HG03045 (cell line): ENCODE measurements around the gene MALRD1.
"Not testable (repeated sequence)": the region's sequence is repeated elsewhere in the genome, so short reads cannot be mapped to it uniquely, and the experiment has no call there.

Source experiments
- ATAC-seq: cut with Tn5 transposase; IDR thresholded peaks from one replicate; pipeline ENCODE4 v1.9.1; 2021; ENCODE audit warnings: mild to moderate bottlenecking, moderate library complexity; ENCODE audit not compliant: unreplicated experiment

MALRD1 gene

DNA sequence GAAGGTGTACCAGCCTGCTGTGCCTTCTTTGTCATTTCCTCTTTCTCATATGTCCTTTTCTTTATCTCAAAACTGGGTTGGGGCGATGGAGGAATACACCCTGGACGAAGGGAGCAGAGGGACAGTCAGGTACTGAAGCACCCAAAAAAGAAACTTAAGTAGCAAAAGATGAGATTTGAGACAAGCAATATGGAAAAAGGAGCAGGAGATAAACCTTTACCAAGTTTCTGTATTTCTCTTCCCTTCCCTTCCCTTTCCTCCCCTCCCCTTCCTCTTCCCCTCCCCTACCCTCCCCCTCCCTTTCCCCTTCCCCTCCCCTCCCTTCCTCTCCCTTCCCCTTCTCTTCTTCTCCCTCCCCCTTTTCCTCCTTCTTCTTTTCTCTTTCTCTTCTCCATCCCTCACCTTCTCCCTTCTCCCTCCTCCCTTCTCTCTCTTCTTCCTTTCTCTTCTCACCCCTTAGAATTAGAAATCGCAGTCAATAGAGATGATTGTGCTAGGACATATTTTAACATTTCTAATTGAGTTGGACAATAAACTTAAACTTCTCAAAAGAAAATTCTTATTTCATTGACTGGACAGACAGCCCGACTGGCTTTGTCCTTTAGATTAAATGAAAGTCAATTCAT lies 652.9 kb downstream of the MALRD1 start:
- ATAC-seq: no peak

DNA sequence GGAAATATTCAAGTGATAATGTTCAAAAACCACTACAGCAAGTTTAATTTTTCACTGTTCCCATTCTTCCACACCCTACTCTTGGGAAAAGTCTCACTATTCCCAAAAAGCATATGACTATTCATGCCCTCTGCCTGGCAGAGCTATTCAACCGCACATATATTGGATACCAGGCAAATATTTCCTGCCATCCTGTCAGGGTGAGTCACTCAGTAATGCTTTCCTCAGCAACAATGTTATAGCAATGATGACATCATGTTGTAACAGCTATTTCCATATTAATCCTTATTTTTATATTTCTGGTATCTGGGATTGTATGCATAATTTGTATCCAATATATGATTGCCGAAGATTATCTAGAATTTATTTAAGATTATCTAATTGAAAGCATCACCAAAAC lies 653.6 kb downstream of the MALRD1 start:
- ATAC-seq: no peak

GRCh38 chr10:19704544-19704943 lies 655.9 kb downstream of the MALRD1 start:
- no peak for ATAC-seq

DNA sequence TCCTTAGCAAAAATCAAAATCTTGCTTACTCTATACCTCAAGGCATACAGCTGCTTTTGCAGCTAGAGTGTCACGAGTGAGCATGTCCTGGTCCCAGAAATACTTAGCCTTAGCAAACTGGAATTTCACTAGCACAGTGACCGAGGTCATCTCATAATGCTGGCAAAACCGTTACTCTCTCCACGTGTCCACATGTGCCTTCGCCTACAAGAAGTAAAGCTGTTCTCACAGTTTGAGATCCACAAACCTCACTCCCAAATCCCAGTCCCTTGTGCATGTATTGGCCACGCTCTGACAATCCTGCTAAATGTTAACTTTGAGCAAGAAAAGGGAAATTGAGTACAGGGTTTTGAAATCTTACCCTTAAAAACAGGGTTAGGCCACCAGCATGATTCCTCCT lies 656.6 kb downstream of the MALRD1 start:
- no peak for ATAC-seq

- no peak for ATAC-seq
Observed at GRCh38 chr10:19706904-19707303, 658.3 kb downstream of the MALRD1 start.

GRCh38 chr10:19707376-19707775 lies 658.8 kb downstream of the MALRD1 start:
- no peak for ATAC-seq

- no peak for ATAC-seq
Observed at GRCh38 chr10:19708031-19708430, 659.4 kb downstream of the MALRD1 start.

DNA sequence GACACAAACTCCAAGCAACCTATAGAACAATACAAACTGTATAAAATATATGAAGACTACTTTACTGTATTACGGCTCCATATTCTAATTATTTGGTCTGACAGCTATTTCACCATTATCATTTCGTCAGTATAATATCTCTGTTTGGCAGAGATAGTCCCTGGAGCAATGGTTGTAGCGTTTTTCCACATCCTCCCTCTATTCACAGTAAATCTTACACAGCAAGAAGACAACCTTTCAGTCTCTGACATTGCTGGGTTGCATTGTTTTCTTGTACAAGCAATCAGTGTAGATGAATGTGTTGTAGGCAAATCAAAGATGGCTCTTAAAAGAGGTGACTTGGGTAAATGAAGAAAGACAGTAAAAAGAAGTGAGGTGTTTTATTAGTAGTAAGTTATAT lies 662.0 kb downstream of the MALRD1 start:
- no peak for ATAC-seq

GRCh38 chr10:19713159-19713558 lies 664.6 kb downstream of the MALRD1 start:
- no peak for ATAC-seq

- ATAC-seq: no peak
Observed at GRCh38 chr10:19713800-19714525, 665.4 kb downstream of the MALRD1 start.

GRCh38 chr10:19719284-19719683 lies 670.7 kb downstream of the MALRD1 start:
- no peak for ATAC-seq

- no peak for ATAC-seq
Observed at GRCh38 chr10:19724287-19724686, 675.7 kb downstream of the MALRD1 start.

- ATAC-seq: no peak
Observed at GRCh38 chr10:19728376-19728775, 679.8 kb downstream of the MALRD1 start.

GRCh38 chr10:19728964-19729363 lies 680.4 kb downstream of the MALRD1 start:
- no peak for ATAC-seq

DNA sequence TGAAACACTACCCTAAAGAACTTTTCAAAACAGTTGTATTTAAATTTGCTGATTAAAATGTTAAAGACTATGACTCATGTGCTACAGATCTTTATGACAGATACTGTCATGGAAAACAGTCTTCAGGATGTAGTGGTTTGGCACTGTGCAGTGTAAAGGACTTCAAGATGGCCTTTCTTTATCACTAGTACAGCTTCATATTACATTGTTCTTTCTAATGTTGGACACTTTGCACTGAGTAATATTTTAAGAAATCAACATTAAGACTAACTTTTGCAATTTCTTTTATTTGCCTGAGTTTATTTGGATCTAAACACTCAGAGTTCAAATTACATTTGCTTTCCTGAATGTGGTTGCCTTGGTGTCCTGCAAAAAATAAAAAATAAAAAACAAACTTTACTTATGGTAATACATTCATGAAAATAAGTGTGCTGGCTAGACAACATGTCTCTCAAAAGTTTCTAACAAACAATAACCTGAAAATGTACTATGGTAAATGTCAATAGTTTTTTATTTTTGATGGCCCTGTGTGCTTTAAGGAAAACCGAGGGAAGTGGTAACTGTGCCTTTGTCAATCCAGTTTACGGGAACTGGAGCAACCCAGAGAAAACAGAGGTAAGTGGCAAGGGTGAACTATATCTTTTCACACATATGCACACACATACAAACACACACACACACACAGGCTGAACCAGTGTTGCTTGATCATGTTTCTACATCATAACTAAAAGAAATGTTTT lies 681.7 kb downstream of the MALRD1 start:
- no peak for ATAC-seq

DNA sequence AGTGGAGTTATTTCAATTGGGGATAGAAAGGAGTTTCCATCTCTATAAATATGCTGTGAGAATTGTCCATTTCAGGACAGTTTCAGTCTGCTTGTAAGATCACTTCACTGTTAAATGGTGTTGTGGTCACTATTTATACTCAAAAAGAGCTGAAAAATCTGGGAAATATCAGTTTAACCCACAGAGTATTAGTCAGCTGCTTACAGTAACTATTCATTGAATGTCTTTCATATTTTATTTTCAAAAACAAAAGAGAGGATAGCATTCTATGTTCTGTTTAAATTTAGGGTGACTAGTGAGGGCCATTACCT lies 682.3 kb downstream of the MALRD1 start:
- ATAC-seq: no peak

DNA sequence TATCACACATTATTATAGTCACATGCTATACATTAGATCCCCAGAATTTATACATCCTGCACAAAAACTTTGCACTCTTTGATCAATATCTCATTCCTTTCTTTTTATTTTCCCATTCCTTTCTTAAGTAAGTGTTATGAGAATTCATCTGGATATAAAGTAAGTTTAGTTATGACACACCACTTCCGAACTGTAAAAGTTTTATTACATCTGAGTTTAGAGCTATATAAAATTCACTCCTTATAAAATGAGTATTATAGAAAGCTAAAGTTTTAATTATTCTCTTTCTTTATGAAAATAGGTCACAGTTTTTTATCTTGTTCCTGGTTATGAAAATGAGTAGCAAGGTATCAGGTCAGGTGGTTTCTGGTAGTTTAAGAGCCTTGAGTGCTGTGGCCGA lies 683.0 kb downstream of the MALRD1 start:
- ATAC-seq: no peak

GRCh38 chr10:19738440-19738839 lies 689.8 kb downstream of the MALRD1 start:
- ATAC-seq: no peak

DNA sequence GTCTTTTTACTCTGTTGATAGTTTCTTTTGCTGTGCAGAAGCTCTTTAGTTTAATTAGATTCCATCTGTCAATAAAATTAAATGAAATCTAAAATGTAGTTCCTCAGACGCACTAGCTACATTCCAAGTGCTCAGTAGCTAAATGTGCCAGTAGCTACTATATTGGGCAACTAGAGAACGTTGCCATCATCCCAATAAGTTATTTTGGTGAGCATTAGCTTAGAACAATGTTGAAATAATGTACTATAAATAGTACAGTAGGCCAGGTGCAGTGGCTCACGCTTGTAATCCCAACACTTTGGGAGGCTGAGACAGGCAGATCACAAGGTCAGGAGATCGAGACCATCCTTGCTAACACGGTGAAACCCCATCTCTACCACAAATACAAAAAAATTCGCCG lies 690.6 kb downstream of the MALRD1 start:
- not testable (repeated sequence) for ATAC-seq

DNA sequence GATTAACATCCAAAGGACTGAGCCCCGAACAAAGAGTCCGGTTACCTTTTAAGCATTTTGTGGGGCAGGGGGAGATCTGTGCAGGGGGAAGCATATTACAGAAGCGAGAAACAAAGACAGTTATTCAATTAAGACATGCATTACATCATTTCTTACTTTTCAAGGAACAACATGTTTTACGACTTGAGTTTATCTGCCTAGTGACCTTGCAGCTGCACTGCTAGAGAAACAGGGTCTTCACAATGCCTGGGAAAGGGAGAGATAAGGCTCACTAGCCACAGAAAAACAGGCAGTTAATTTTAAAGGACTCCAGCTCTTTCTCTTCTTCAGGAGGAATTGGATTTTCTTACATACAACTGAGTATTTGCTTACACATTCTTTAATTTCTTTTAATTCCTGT lies 693.5 kb downstream of the MALRD1 start:
- ATAC-seq: not testable (repeated sequence)

GRCh38 chr10:19745672-19746071 lies 697.1 kb downstream of the MALRD1 start:
- ATAC-seq: no peak

- no peak for ATAC-seq
Observed at GRCh38 chr10:19749185-19749729, 700.7 kb downstream of the MALRD1 start.
